Measurements from ENCODE around the gene DGKQ. TPM values are rescaled to one million over a fixed set of nuclear protein-coding genes. Genes with fewer than 3 reads are reported as not detected.
"Not testable (repeated sequence)": the region's sequence is repeated elsewhere in the genome, so short reads cannot be mapped to it uniquely, and the experiment has no call there.

The DGKQ gene
- total RNA-seq, 2 donors from 2014 or later: 18.6 to 24.0 TPM

- no peak for DNase-seq (ENCODE audit: low spot score)
- Histone ChIP-seq H3K4me3 (no peak overlapping the region), H3K36me3 (no peaks in the 10 kb centered on the region), H3K27ac (no peak overlapping the region), H3K9me3 (no peaks in the 10 kb centered on the region), H3K4me1 (ENCODE audit: control insufficient read depth in 1 of 2, low read depth in 2 of 2) (peaks cover 12 to 24% of the 10 kb centered on the region in 2 donors), H3K27me3 (replicated peaks; ENCODE audit: insufficient read depth) (no peaks in the 10 kb centered on the region)
- no peak for TF ChIP-seq CTCF (IDR thresholded peaks at IDR 0.05)
- ATAC-seq (ENCODE audit: insufficient number of reproducible peaks, low FRiP score, low read depth): no peak
These were observed 49.0 kb downstream of the DGKQ start for GRCh38 chr4:924107-925096.

DNA sequence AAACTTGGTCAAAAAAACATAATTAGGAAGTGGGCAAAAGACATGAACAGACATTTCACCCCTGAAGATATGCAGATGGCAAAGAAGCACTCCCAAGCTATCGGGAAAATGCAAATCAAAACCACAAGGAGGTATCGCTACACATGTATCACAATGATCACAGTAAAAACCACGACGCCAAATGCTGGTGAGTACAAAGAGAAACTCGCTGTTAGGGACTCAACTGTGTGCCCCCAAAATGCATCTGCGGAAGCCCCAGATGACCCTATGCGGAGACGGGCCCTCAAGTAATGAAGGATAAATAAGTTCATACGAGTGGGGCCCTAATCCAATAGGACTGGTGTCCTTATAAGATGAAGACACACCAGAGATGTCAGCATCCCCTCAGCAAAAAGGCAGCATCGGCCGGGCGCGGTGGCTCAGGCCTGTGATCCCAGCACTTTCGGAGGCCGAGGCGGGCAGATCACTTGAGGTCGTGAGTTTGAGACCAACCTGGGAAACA, 51.5 kb downstream of the DGKQ start:
- Histone ChIP-seq H3K36me3 (no peaks in the 10 kb centered on the region), H3K4me1 (ENCODE audit: control insufficient read depth in 1 of 2, low read depth in 2 of 2) (peaks cover 9 to 16% of the 10 kb centered on the region in 2 donors), H3K27me3 (replicated peaks; ENCODE audit: insufficient read depth) (no peaks in the 10 kb centered on the region), H3K4me3 (no peak overlapping the region), H3K27ac (no peak overlapping the region), H3K9me3 (no peaks in the 10 kb centered on the region)
- DNase-seq (ENCODE audit: low spot score): no peak
- TF ChIP-seq CTCF (IDR thresholded peaks at IDR 0.05): no peak
- no peak for ATAC-seq (ENCODE audit: insufficient number of reproducible peaks, low FRiP score, low read depth)

DNA sequence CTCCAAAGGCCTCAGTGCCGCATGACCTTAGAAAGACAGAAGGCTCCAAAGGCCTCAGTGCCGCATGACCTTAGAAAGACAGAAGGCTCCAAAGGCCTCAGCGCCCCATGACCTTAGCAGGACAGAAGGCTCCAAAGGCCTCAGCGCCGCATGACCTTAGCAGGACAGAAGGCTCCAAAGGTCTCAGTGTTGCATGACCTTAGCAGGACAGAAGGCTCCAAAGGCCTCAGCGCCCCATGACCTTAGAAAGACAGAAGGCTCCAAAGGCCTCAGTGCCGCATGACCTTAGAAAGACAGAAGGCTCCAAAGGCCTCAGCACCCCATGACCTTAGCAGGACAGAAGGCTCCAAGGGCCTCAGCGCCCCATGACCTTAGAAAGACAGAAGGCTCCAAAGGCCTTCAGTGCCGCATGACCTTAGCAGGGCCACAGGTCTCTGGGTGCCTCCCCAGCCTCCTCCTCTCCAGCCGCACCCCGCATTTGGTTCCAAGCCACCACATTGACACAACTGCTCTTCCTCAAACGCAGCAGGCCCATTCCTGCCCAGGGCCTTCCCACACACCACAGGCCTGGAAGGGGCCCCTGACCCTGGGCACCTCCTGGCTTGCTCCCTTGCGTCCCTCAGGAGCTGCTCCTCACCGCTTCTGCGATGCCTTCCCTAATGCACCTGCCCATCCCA, 54.2 kb downstream of the DGKQ start:
- H3K27me3 ChIP-seq (replicated peaks; ENCODE audit: insufficient read depth); DNase-seq (ENCODE audit: low spot score); H3K4me3 ChIP-seq; H3K4me1 ChIP-seq (ENCODE audit: control insufficient read depth in 1 of 2, low read depth in 2 of 2); H3K36me3 ChIP-seq; H3K9me3 ChIP-seq; ATAC-seq (ENCODE audit: insufficient number of reproducible peaks, low FRiP score, low read depth); H3K27ac ChIP-seq: not testable (repeated sequence)

- not testable (repeated sequence) for ATAC-seq (ENCODE audit: insufficient number of reproducible peaks, low FRiP score, low read depth); H3K27me3 ChIP-seq (replicated peaks; ENCODE audit: insufficient read depth)
These were observed 54.8 kb downstream of the DGKQ start for GRCh38 chr4:918591-918990.

DNA sequence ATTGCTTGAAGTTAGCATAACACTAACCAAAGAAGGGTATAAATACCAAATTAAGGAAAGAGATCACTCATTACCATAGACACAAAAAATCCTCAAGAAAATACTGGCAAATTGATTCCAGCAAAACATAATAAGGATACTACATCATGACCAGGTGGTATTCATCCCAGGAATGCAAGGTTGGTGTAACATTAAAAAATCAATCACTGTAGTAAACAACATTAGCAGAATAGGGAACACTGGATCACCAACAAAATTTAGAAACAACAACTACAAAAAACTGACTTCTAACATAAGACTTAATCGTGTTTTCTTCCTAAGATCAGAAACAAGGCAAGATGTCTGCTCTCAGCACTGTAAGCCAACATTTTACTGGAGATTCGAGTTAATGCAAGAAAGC, 55.4 kb downstream of the DGKQ start:
- Histone ChIP-seq H3K4me3 (no peak overlapping the region), H3K27me3 (replicated peaks; ENCODE audit: insufficient read depth) (no peaks in the 10 kb centered on the region), H3K9me3 (no peaks in the 10 kb centered on the region), H3K36me3 (no peaks in the 10 kb centered on the region), H3K27ac (no peak overlapping the region), H3K4me1 (ENCODE audit: control insufficient read depth in 1 of 2, low read depth in 2 of 2) (peaks cover 0 to 6% of the 10 kb centered on the region in 2 donors)
- no peak for DNase-seq (ENCODE audit: low spot score)
- no peak for TF ChIP-seq CTCF (IDR thresholded peaks at IDR 0.05)
- no peak for ATAC-seq (ENCODE audit: insufficient number of reproducible peaks, low FRiP score, low read depth)

More at GRCh38 chr4:918591-918990, 54.8 kb downstream of the DGKQ start:
- H3K4me1 ChIP-seq (ENCODE audit: control insufficient read depth in 1 of 2, low read depth in 2 of 2); DNase-seq (ENCODE audit: low spot score); H3K9me3 ChIP-seq; H3K36me3 ChIP-seq; H3K27ac ChIP-seq; H3K4me3 ChIP-seq: not testable (repeated sequence)

DNA sequence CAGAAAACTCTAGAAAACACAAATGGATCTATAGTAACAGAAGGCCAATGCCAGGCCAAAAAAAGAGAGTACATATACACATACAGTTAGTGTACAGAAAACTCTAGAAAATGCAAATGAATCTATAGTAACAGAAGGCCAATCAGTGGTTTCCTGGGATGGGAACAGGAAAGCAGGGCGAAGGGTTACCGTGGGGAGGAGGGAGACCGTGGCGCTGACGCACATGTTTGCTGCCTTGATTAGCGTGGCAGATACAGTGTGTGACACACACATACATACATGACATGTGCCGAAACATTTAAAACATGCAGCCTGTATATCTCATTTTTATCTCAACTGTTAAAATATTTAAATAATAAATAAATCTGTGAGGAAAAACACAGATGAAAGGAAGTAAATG, 55.9 kb downstream of the DGKQ start:
- Histone ChIP-seq H3K27ac (no peak overlapping the region), H3K4me3 (no peak overlapping the region), H3K36me3 (peaks cover 4% of the 10 kb centered on the region), H3K9me3 (no peaks in the 10 kb centered on the region), H3K27me3 (replicated peaks; ENCODE audit: insufficient read depth) (no peaks in the 10 kb centered on the region), H3K4me1 (ENCODE audit: control insufficient read depth in 1 of 2, low read depth in 2 of 2) (peaks cover 0 to 6% of the 10 kb centered on the region in 2 donors)
- TF ChIP-seq CTCF (IDR thresholded peaks at IDR 0.05): no peak
- ATAC-seq (ENCODE audit: insufficient number of reproducible peaks, low FRiP score, low read depth) (no peak), DNase-seq (ENCODE audit: low spot score) (no peak)
